HG03064 (cell line): ENCODE results near the gene SLC66A2.

Experiments used
- ATAC-seq: cut with Tn5 transposase; IDR thresholded peaks from one replicate; pipeline ENCODE4 v1.9.1; 2021; ENCODE audit warnings: low read depth; ENCODE audit not compliant: unreplicated experiment

Gene SLC66A2

DNA sequence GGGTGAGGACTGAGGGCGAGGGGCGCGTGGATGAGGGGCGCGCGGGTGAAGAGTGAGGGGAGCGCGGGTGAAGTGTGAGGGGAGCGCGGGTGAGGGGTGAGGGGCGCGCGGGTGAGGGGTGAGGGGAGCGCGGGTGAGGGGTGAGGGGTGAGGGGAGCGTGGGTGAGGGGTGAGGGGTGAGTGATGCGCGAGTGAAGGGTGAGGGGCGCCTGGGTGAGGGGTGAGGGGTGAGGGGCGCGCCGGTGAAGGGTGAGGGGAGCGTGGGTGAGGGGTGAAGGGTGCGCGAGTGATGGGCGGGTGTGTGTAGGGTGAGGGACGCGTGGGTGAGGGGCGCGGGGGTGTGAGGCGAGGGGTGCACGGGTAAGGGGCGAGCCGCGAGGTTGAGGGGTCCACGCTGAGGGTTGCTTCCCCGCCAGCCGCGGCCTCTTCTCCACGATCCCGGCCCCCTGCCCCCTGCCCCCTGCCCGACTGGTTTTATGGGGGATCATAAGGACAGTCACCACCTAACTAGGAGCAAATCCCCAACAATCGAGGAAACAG lies 1.1 kb upstream of the SLC66A2 start:
- ATAC-seq, result no peak

DNA sequence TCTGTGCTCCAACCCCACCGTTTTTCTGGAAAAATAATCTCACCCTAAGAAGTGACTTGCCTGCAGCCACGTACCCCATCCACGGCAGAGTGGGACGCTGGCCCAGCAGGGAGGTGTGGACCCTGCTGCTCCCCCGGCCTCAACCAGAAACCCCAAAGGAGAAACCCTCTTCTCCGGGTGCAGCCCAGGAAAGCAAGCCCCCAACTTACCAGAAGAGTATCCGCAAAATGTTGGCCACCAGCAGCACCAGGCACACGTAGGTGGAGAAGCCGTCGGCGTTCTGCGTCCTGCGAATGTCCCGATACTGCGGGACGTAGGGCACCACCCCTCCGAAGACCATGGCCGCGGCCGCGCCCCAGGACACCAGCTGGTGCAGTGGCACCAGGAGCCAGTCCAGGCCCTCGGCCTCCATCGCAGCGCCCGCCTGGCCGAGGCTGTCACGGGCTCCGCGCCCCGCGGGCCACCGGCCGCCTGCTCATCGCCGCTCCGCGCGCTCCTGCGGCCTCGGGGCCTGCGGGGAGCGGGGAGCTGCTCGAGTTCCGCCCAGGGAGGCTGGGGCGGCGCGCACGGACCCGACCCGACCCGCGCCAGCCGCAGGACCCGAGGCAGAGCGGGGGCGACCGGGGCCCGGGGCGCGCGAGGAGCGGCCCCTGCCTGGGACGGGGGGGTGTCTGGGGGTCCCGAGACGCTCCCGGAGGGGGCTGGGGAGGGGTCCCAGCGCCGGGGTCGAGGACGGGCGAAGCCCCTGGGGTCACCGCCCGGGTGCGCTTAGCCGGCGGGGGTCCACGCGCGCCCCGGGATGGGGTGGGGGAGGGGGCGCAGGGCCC lies 725 bp downstream of the SLC66A2 start:
- ATAC-seq, result peak; percentile 32

GRCh38 chr18:79949697-79950487 lies 1.6 kb downstream of the SLC66A2 start:
- ATAC-seq, result no peak

- ATAC-seq, result no peak
Observed at GRCh38 chr18:79948719-79949411, 2.6 kb downstream of the SLC66A2 start.

DNA sequence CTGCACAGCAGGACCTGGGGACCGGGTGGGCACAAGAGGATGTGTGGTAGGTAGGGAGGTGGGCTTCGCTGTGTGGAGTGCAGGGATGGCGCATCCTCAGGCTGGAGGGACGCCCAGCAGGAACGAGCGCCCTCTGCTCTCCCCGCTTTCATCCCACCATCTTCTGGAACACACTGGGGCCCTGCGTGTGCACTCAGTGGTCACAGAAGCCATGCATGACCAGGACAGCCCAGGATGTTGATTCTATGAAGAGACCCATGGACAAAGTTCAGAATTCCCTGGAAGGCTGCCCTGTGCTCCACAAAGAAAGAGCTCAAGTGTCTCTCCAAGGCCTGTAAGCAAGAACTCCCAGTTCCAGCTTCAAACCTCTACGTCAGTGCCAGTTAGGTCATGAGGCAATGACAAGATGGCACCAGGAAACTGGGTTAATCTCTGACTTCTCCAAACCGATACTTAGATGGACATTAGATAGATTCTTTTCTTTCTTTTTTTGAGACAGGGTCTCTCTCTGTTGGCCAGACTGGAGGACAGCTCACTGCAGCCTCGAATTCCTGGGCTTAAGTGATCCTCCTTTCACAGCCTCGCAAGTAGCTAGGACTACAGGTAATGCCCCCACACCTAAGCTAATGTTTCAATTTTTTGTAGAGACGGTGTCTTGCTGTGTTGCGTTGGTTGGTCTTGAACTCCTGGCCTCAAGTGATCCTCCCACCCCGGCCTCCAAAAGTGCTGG lies 3.4 kb downstream of the SLC66A2 start:
- ATAC-seq, result no peak

GRCh38 chr18:79947054-79947755 lies 4.2 kb downstream of the SLC66A2 start:
- ATAC-seq, result no peak

DNA sequence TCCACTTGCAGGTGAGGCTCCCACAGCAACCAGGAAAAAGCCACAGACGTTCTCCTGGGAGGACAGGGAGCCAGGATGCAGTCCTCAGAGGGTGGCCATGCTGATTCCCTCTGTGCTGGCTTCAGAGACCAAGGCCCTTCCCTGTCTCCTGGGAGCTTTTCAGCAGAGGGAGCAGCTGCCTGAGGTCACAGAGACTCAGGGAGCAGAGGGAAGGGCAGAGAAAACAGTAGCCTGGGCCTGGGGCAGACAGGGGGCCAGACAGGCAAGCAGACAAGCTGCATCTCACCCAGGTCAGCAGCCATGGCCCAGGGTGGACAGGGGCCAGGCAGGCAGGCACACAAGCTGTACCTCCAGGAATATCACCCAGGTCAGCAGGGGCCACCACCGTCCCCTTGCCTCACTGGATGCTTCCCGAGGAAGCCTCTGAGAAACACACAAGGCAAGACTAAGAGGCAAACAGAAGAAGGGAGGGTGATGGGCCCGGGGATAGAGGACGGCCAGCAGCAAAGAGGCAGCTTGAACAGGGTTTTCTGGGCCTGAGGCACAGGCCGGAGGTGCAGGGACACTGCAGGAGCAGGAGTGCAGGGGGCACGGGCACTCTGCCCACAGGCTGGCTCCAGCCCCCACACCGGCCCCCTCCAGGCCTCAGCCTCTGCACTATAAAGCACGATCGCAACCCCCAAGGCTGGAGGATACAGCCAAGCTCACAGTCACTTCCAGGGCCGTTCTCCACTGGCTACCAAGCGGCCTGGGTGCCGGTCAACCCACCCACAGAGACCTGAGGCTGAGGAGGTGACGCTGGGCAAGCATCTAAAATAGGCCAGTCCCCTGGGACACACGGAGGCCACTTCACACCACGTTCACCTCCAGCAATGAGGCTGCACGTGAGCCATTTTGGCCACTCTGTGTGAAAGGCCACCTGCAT lies 6.1 kb downstream of the SLC66A2 start:
- no peak for ATAC-seq

GRCh38 chr18:79944746-79945117 lies 6.7 kb downstream of the SLC66A2 start:
- ATAC-seq, result no peak

GRCh38 chr18:79944126-79944731 lies 7.2 kb downstream of the SLC66A2 start:
- ATAC-seq, result no peak

GRCh38 chr18:79943608-79944125 lies 7.8 kb downstream of the SLC66A2 start:
- ATAC-seq, result no peak

- no peak for ATAC-seq
Observed at GRCh38 chr18:79942786-79943607, 8.5 kb downstream of the SLC66A2 start.

DNA sequence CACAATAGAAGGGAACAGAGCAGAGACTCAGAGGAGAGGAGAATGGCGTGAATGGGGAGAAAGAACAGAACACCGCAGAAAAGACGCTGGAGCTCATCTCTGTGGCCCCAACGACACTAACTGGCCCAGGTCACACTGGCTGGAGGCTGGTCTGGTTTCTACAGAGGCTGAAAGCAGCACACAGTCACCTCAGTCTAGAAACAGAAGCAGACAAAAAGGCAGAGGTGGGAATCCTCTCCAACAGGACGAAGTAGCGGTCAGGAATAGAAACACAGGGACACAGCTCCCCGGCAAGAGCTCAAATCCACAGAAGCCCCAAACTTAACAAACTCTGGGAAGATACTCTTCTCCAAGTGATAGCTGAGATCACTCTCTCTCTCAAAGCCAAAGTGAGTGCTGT lies 9.2 kb downstream of the SLC66A2 start:
- no peak for ATAC-seq

DNA sequence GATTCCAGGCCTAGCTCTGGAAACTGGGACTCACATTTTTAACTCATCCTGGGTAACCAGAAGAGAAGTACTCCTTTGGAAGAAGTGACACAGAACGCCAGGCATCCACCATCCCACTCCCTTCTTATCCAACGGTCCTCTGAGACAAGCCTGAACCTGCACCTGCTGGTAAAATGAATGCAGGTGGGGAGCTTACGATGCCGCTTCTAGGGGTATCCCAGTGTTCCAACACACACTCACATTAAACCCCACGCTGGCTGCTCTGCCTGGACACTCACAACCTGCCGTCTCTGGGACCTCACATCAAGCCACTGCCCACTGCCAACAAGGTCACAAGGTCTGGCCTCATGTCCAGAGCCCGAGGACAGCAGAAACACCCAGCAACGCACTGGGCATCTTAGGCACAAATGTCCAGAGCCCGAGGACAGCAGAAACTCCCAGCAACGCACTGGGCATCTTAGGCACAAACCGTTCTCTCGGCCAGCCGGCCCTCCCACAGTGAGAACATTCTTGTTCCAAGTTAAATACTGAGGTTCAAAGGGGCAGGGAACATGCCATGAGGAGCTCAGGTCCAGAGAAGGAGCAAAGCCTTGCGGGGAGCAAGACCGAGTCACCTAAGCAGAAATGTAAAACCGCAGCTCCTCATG lies 9.9 kb downstream of the SLC66A2 start:
- ATAC-seq, result no peak

DNA sequence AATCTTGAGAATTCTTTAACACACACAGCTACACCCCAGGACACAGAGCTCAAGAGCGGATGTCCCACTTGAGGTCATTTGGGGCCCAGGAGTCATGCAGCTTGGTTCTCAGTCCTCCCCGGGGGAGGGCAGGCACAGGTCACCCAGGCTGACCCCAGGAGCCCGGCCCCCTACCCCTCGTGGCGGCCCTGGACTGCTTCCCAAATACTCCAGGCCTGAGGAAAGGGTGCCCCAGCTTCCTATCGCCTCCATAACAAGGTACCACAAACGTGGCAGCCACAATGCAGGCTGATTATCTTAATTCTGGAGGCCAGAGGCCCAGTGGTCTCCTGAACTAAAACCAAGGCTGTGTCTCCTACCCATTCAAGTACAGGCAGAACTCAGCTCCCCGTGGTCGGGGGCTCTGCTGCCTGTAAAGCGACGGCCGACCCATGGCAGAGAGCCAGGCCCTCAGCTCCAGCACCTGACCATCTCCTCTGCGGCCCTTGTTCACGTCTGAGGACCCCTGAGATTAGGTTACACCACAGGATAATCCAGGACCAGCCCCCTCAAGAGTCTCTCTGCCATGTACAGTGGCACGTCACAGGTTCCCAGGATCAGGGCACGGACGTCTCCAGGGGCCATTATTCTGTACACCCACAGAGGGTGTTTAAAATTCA lies 10.5 kb downstream of the SLC66A2 start:
- ATAC-seq, result no peak

DNA sequence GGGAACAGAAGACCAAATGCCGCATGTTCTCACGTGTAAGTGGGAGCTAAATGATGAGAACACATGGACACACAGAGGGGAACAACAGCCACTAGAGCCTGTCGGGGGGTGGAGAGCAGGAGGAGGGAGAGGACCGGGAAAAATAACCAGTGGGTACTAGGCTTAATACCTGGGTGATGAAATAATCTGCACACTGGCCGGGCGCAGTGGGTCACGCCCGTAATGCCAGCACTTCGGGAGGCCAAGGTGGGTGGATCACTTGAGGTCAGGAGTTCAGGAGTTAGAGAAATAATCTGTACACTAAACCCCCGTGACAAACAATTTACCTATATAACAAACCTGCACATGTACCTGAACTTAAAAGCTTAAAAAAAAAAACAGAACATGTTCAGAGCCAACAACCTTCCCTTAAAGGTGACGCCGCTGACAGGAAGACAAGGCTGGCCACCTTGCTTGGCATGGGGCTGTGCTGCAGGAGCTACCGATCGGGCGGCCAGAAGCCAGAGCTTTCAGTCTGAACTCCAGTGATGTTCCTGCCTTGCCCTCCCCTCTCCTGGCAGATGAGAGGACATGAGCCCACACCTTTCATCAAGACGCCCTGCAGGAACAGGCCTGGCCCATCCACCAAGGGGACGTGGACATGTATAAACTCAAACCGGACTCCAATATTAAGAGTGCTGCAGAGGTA lies 11.2 kb downstream of the SLC66A2 start:
- ATAC-seq, result no peak

DNA sequence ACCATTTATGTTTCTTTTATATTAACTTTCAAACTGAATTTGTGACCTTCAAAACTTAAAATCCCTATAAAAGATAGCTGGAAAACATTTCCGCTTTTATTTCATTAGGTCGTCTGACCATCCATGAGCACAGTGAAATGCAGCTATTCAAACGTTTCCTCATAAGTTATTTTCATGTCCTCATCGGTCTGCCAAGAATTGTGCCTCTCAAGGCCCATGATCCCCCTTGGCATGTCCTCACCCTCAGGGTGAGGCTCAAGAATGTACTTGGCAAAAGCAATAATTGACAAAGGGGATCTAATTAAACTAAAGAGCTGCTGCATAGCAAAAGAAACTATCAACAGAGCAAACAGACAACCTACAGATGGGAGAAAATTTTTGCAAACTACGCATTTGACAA lies 12.4 kb downstream of the SLC66A2 start:
- ATAC-seq, result no peak
